HCT116 (cell line): Measurements from ENCODE around the gene RBM33. TPM values are rescaled to one million over a fixed set of nuclear protein-coding genes. Genes with fewer than 3 reads are reported as not detected.

ENCODE experiments used
- ATAC-seq: fragments of 200-7000 bp; cut with Tn5 transposase; 2 replicates; pipeline ENCODE4 v1.9.1; 2020; ENCODE audit warnings: mild to moderate bottlenecking, moderate library complexity
- BruUV-seq: library from RNA; stranded (reverse); fragments of 400-500 nt; replicated peaks from 2 replicates; lab custom pipeline; 2021; lab: Mats Ljungman, UMichigan
- CTCF ChIA-PET: fragments of 300-600 bp; sonication (Branson Sonifier 250); formaldehyde crosslinking; loops from one replicate; lab custom pipeline; 2021; ENCODE audit warnings: antibody characterized with exemption; lab: Charles Lee
- POLR2A ChIA-PET: fragments of 300-600, 350-600 bp; sonication (Branson Sonifier 250); formaldehyde crosslinking; loops from one replicate; lab custom pipeline; 2021; ENCODE audit warnings: antibody characterized with exemption; lab: Charles Lee
- RAD21 ChIA-PET, 2 experiments: fragments of 300-600 bp; sonication (Branson Sonifier 250); formaldehyde crosslinking; loops; one replicate each; lab custom pipeline; 2023; ENCODE audit warnings: low total read pairs in 2 of 2; ENCODE audit not compliant: uncharacterized antibody in 2 of 2, unreplicated experiment in 2 of 2, low non-redundant PET in 1 of 2; lab: Charles Lee
- DNase-seq: peaks from one replicate; pipeline ENCODE4 v3.0.0-alpha.2; 2010; ENCODE audit warnings: low read depth, low spot score
- H2AFZ ChIP-seq: fragments of 200-600 bp; shearing (Covaris generic), sonication (generic); 2 replicates; pipeline ENCODE4 v1.6.1; 2017; ENCODE audit warnings: low read depth, mixed run types, mixed read lengths, antibody characterized with exemption, low read length; ENCODE audit not compliant: poor library complexity, severe bottlenecking
- H3K27ac ChIP-seq: 2 replicates; pipeline ENCODE4 v1.5.1; 2012; ENCODE audit warnings: low read depth, low read length
- H3K27me3 ChIP-seq: fragments of 200-600 bp; sonication (generic); 2 replicates; pipeline ENCODE4 v1.6.1; 2016; ENCODE audit warnings: mixed run types, low read length, mixed read lengths; ENCODE audit not compliant: insufficient read depth
- H3K36me3 ChIP-seq, 2 experiments: fragments of 200-500 bp in 1 of 2; fragments of 200-600 bp in 1 of 2; sonication (Bioruptor generic) in 1 of 2; sonication (generic) in 1 of 2; 2 replicates each; pipeline versions ENCODE4 v1.5.1 to v1.6.1; 2014 to 2016; ENCODE audit warnings: low read length in 2 of 2, inconsistent platforms in 1 of 2, mixed read lengths in 1 of 2, mixed run types in 1 of 2; ENCODE audit not compliant: insufficient read depth in 2 of 2, control insufficient read depth in 1 of 2
- H3K4me1 ChIP-seq, 2 experiments: fragments of 200-600 bp in 1 of 2; sonication (generic) in 1 of 2; 2 replicates each; pipeline versions ENCODE4 v1.5.1 to v1.6.1; 2012 to 2017; ENCODE audit warnings: low read length in 2 of 2, inconsistent platforms in 1 of 2, mild to moderate bottlenecking in 1 of 2, mixed read lengths in 1 of 2, mixed run types in 1 of 2, moderate library complexity in 1 of 2; ENCODE audit not compliant: insufficient read depth in 2 of 2, control insufficient read depth in 1 of 2
- H3K4me2 ChIP-seq: fragments of 200-600 bp; sonication (generic); 2 replicates; pipeline ENCODE4 v1.6.1; 2017; ENCODE audit warnings: mixed run types, low read length, mixed read lengths
- H3K4me3 ChIP-seq, 2 experiments: fragments of 200-600 bp in 1 of 2; sonication (generic) in 1 of 2; replicated peaks in 1 of 2; 2 replicates each; pipeline ENCODE4 v1.5.1; 2011 to 2016; ENCODE audit warnings: low read length in 2 of 2, control low read depth in 1 of 2, low read depth in 1 of 2, mild to moderate bottlenecking in 1 of 2, mixed read lengths in 1 of 2, mixed run types in 1 of 2
- H3K79me2 ChIP-seq: fragments of 200-600 bp; sonication (generic); 2 replicates; pipeline ENCODE4 v1.6.1; 2017; ENCODE audit warnings: mild to moderate bottlenecking, mixed run types, low read length, moderate library complexity, mixed read lengths; ENCODE audit not compliant: insufficient read depth
- H3K9ac ChIP-seq: fragments of 200-600 bp; sonication (generic); 2 replicates; pipeline ENCODE4 v1.6.1; 2016; ENCODE audit warnings: low read length, mixed read lengths
- H3K9me2 ChIP-seq: fragments of 200-600 bp; sonication (generic), shearing (Covaris generic); 2 replicates; pipeline ENCODE4 v1.6.1; 2017; ENCODE audit warnings: mixed run types, mild to moderate bottlenecking, moderate library complexity; ENCODE audit not compliant: insufficient read depth
- H3K9me3 ChIP-seq, 2 experiments: fragments of 200-500 bp in 1 of 2; fragments of 200-600 bp in 1 of 2; sonication (Bioruptor generic) in 1 of 2; sonication (generic) in 1 of 2; 2 replicates each; pipeline ENCODE4 v1.6.1; 2014 to 2017; ENCODE audit warnings: low read length in 2 of 2, mixed read lengths in 2 of 2, inconsistent platforms in 1 of 2, low read depth in 1 of 2, mild to moderate bottlenecking in 1 of 2, mixed run types in 1 of 2, moderate library complexity in 1 of 2; ENCODE audit not compliant: control insufficient read depth in 1 of 2, insufficient read depth in 1 of 2
- H4K20me1 ChIP-seq: fragments of 200-600 bp; sonication (generic), shearing (Covaris generic); 2 replicates; pipeline ENCODE4 v1.6.1; 2017; ENCODE audit warnings: mixed run types, mild to moderate bottlenecking, moderate library complexity; ENCODE audit not compliant: insufficient read depth
- CBX3 ChIP-seq: IDR thresholded peaks from 2 replicates; pipeline ENCODE4 v1.6.1; 2012; ENCODE audit warnings: low read depth
- EGR1 ChIP-seq: IDR thresholded peaks from 2 replicates; pipeline ENCODE4 v1.6.1; 2012; ENCODE audit warnings: low read depth
- ELF1 ChIP-seq: IDR thresholded peaks from 2 replicates; pipeline ENCODE4 v1.6.1; 2012; ENCODE audit warnings: low read depth, borderline replicate concordance
- EZH2phosphoT487 ChIP-seq: fragments of 200-600 bp; IDR thresholded peaks from 2 replicates; pipeline ENCODE4 v1.6.1; 2018; ENCODE audit warnings: antibody characterized with exemption, borderline replicate concordance
- POLR2A ChIP-seq: IDR thresholded peaks from 2 replicates; pipeline ENCODE4 v1.7.0; 2011; ENCODE audit warnings: borderline replicate concordance; ENCODE audit not compliant: insufficient read depth, insufficient read length; ENCODE audit errors: extremely low read depth
- POLR2AphosphoS5 ChIP-seq: IDR thresholded peaks from 2 replicates; pipeline ENCODE4 v1.6.1; 2011; ENCODE audit warnings: mild to moderate bottlenecking, low read depth, low read length, moderate library complexity
- SIN3A ChIP-seq: IDR thresholded peaks from 2 replicates; pipeline ENCODE4 v1.6.1; 2012; ENCODE audit warnings: low read depth
- ZNF274 ChIP-seq: fragments of 200-500 bp; sonication (Bioruptor generic); IDR thresholded peaks from 2 replicates; pipeline ENCODE4 v1.6.1; 2014; ENCODE audit warnings: mild to moderate bottlenecking, low read depth, low read length, inconsistent platforms
- intact Hi-C: fragments of 100-400 bp; cut with micrococcal nuclease; formaldehyde crosslinking; loops from 2 replicates; pipeline ENCODE4 v1.10.0; 2022
- total RNA-seq: library from RNA; stranded (reverse); gene quantifications from one replicate; pipeline ENCODE4 v1.2.1, GENCODE V29; 2021; ENCODE audit not compliant: unreplicated experiment
- TF ChIP-seq, protein P1 (sequence below), 3 experiments: fragments of 200-600 bp in 1 of 3; sonication (generic) in 1 of 3; IDR thresholded peaks in 2 of 3; conservative IDR thresholded peaks in 1 of 3; 2 replicates each; pipeline ENCODE4 v1.5.1; 2012 to 2017; ENCODE audit warnings: low read depth in 2 of 3, low read length in 2 of 3, antibody characterized with exemption in 1 of 3, borderline replicate concordance in 1 of 3, control low read depth in 1 of 3, mild to moderate bottlenecking in 1 of 3, mixed read lengths in 1 of 3, mixed run types in 1 of 3, moderate library complexity in 1 of 3; ENCODE audit not compliant: insufficient read depth in 1 of 3

RBM33 gene
- total RNA-seq, 1 experiment from 2014 or later: 64.3 TPM

- H2AFZ ChIP-seq: no peak overlapping the region
- peaks cover 43% of the 10 kb centered on the region for H3K79me2 ChIP-seq
- DNase-seq (no peak), ATAC-seq (no peak)
- no peaks in the 10 kb centered on the region for H3K4me1 ChIP-seq
- POLR2A ChIA-PET: no interaction called here
- no peak overlapping the region for H3K9ac ChIP-seq
- H3K27me3 ChIP-seq: no peaks in the 10 kb centered on the region
- no TSS peak for BruUV-seq
- H3K9me2 ChIP-seq: no peaks in the 10 kb centered on the region
- H3K9me3 ChIP-seq: no peaks in the 10 kb centered on the region
- CTCF ChIA-PET: no interaction called here
- RAD21 ChIA-PET: no interaction called here
- no peak overlapping the region for H3K4me2 ChIP-seq
- TF ChIP-seq EZH2phosphoT487 (no peak), ZNF274 (no peak), SIN3A (no peak), CBX3 (no peak), EGR1 (no peak), ELF1 (no peak)
- TF ChIP-seq, protein P1, sequence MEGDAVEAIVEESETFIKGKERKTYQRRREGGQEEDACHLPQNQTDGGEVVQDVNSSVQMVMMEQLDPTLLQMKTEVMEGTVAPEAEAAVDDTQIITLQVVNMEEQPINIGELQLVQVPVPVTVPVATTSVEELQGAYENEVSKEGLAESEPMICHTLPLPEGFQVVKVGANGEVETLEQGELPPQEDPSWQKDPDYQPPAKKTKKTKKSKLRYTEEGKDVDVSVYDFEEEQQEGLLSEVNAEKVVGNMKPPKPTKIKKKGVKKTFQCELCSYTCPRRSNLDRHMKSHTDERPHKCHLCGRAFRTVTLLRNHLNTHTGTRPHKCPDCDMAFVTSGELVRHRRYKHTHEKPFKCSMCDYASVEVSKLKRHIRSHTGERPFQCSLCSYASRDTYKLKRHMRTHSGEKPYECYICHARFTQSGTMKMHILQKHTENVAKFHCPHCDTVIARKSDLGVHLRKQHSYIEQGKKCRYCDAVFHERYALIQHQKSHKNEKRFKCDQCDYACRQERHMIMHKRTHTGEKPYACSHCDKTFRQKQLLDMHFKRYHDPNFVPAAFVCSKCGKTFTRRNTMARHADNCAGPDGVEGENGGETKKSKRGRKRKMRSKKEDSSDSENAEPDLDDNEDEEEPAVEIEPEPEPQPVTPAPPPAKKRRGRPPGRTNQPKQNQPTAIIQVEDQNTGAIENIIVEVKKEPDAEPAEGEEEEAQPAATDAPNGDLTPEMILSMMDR (IDR thresholded peaks at IDR 0.05 in 2 of 3, conservative IDR thresholded peaks at IDR 0.05 in 1 of 3; ENCODE audit: borderline replicate concordance in 1 of 3, insufficient read depth in 1 of 3, low read depth in 2 of 3, low read length in 2 of 3): no peak
- H3K4me3 ChIP-seq: no peak overlapping the region
- intact Hi-C loops: no loop called here
- H4K20me1 ChIP-seq: 0 out of 2 replicates have a peak, but pooled peaks cover 3% of the 10 kb centered on the region
- H3K36me3 ChIP-seq: peaks cover 13 to 25% of the 10 kb centered on the region in 2 experiments; a peak in 3 of 4 replicates
- H3K27ac ChIP-seq: no peak overlapping the region
These were observed 101.7 kb downstream of the RBM33 start for GRCh38 chr7:155746188-155746587.

GRCh38 chr7:155747209-155747608, 102.7 kb downstream of the RBM33 start:
- no peak overlapping the region for H3K27ac ChIP-seq
- no peak overlapping the region for H3K9ac ChIP-seq
- no peaks in the 10 kb centered on the region for H3K9me3 ChIP-seq
- H3K4me1 ChIP-seq: no peaks in the 10 kb centered on the region
- H3K27me3 ChIP-seq: no peaks in the 10 kb centered on the region
- H3K36me3 ChIP-seq: peaks cover 9 to 18% of the 10 kb centered on the region in 2 experiments; a peak in 3 of 4 replicates
- BruUV-seq: no TSS peak
- TF ChIP-seq POLR2A (no peak), POLR2AphosphoS5 (no peak)
- CTCF ChIA-PET: no interaction called here
- intact Hi-C loops: no loop called here
- peaks cover 54% of the 10 kb centered on the region for H3K79me2 ChIP-seq
- ATAC-seq (no peak), DNase-seq (no peak)
- RAD21 ChIA-PET: no interaction called here
- POLR2A ChIA-PET: no interaction called here
- H4K20me1 ChIP-seq: 0 out of 2 replicates have a peak, but pooled peaks cover 3% of the 10 kb centered on the region
- H3K4me3 ChIP-seq: no peak overlapping the region
- no peak overlapping the region for H3K4me2 ChIP-seq
- H2AFZ ChIP-seq: no peak overlapping the region
- H3K9me2 ChIP-seq: no peaks in the 10 kb centered on the region
